ENCODE results near the gene ACVR2B.

ACVR2B gene

GRCh38 chr3:38519000-38519399 lies 65.3 kb downstream of the ACVR2B start:
- Histone ChIP-seq H3K4me3 (ENCODE audit: low read depth, low read length) (no peak overlapping the region), H3K27ac (no peak overlapping the region), H3K79me2 (no peaks in the 10 kb centered on the region), H3K9me3 (ENCODE audit: control insufficient read depth, low read length) (no peaks in the 10 kb centered on the region), H3K4me2 (ENCODE audit: low read length) (no peak overlapping the region), H3K9ac (no peak overlapping the region), H3K4me1 (no peaks in the 10 kb centered on the region), H3K36me3 (ENCODE audit: control insufficient read depth, insufficient read depth, low read length) (no peaks in the 10 kb centered on the region), H3K27me3 (ENCODE audit: control insufficient read depth, insufficient read depth, low read length) (no peaks in the 10 kb centered on the region), H2AFZ (no peak overlapping the region)
- TF ChIP-seq, protein P1, sequence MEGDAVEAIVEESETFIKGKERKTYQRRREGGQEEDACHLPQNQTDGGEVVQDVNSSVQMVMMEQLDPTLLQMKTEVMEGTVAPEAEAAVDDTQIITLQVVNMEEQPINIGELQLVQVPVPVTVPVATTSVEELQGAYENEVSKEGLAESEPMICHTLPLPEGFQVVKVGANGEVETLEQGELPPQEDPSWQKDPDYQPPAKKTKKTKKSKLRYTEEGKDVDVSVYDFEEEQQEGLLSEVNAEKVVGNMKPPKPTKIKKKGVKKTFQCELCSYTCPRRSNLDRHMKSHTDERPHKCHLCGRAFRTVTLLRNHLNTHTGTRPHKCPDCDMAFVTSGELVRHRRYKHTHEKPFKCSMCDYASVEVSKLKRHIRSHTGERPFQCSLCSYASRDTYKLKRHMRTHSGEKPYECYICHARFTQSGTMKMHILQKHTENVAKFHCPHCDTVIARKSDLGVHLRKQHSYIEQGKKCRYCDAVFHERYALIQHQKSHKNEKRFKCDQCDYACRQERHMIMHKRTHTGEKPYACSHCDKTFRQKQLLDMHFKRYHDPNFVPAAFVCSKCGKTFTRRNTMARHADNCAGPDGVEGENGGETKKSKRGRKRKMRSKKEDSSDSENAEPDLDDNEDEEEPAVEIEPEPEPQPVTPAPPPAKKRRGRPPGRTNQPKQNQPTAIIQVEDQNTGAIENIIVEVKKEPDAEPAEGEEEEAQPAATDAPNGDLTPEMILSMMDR (IDR thresholded peaks at IDR 0.05) = no peak

DNA sequence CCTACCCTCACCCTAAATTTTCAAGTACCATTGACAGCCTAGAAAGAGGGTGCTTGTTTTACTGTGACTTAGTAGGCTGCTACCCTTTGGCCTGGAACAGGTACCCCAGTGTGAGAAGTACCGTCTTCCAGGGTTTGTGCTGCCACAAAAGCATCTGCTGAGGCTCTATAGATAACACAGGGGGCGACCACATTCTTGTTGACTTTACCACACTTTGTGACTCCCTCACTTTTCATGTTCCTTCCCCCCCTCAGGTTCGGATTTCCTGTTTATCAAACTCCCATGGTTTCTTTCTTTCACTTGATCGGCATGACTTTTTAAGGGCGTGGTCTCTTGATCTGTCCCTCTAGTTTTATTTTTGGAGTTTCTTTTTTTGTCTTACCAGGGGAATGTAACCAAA lies 66.0 kb downstream of the ACVR2B start:
- Histone ChIP-seq H3K27me3 (ENCODE audit: control insufficient read depth, insufficient read depth, low read length) (no peaks in the 10 kb centered on the region), H3K4me3 (ENCODE audit: low read depth, low read length) (no peak overlapping the region), H3K9ac (no peak overlapping the region), H2AFZ (no peak overlapping the region), H3K4me2 (ENCODE audit: low read length) (no peak overlapping the region), H3K36me3 (ENCODE audit: control insufficient read depth, insufficient read depth, low read length) (no peaks in the 10 kb centered on the region), H3K4me1 (no peaks in the 10 kb centered on the region), H3K9me3 (ENCODE audit: control insufficient read depth, low read length) (no peaks in the 10 kb centered on the region), H3K79me2 (no peaks in the 10 kb centered on the region), H3K27ac (no peak overlapping the region)
- TF ChIP-seq, protein P1 (IDR thresholded peaks at IDR 0.05) = no peak

GRCh38 chr3:38521391-38521987 lies 67.8 kb downstream of the ACVR2B start:
- Histone ChIP-seq H3K4me3 (ENCODE audit: low read depth, low read length) (no peak overlapping the region), H3K27ac (no peak overlapping the region), H3K9me3 (ENCODE audit: control insufficient read depth, low read length) (no peaks in the 10 kb centered on the region), H3K79me2 (no peaks in the 10 kb centered on the region), H3K9ac (no peak overlapping the region), H3K4me1 (no peaks in the 10 kb centered on the region), H2AFZ (no peak overlapping the region), H3K4me2 (ENCODE audit: low read length) (no peak overlapping the region), H3K36me3 (ENCODE audit: control insufficient read depth, insufficient read depth, low read length) (no peaks in the 10 kb centered on the region), H3K27me3 (ENCODE audit: control insufficient read depth, insufficient read depth, low read length) (no peaks in the 10 kb centered on the region)
- TF ChIP-seq, protein P1 (IDR thresholded peaks at IDR 0.05) = peak; percentile 93

GRCh38 chr3:38522002-38522401 lies 68.3 kb downstream of the ACVR2B start:
- Histone ChIP-seq H3K9ac (no peak overlapping the region), H3K4me3 (ENCODE audit: low read depth, low read length) (no peak overlapping the region), H3K4me2 (ENCODE audit: low read length) (no peak overlapping the region), H3K36me3 (ENCODE audit: control insufficient read depth, insufficient read depth, low read length) (no peaks in the 10 kb centered on the region), H3K27me3 (ENCODE audit: control insufficient read depth, insufficient read depth, low read length) (no peaks in the 10 kb centered on the region), H3K9me3 (ENCODE audit: control insufficient read depth, low read length) (no peaks in the 10 kb centered on the region), H3K4me1 (no peaks in the 10 kb centered on the region), H3K79me2 (no peaks in the 10 kb centered on the region), H3K27ac (no peak overlapping the region), H2AFZ (no peak overlapping the region)
- TF ChIP-seq, protein P1 (IDR thresholded peaks at IDR 0.05) = no peak

- Histone ChIP-seq H3K9ac (no peak overlapping the region), H3K36me3 (ENCODE audit: control insufficient read depth, insufficient read depth, low read length) (no peaks in the 10 kb centered on the region), H2AFZ (no peak overlapping the region), H3K27me3 (ENCODE audit: control insufficient read depth, insufficient read depth, low read length) (no peaks in the 10 kb centered on the region), H3K4me1 (no peaks in the 10 kb centered on the region), H3K4me3 (ENCODE audit: low read depth, low read length) (no peak overlapping the region), H3K4me2 (ENCODE audit: low read length) (no peak overlapping the region), H3K27ac (no peak overlapping the region), H3K9me3 (ENCODE audit: control insufficient read depth, low read length) (no peaks in the 10 kb centered on the region), H3K79me2 (no peaks in the 10 kb centered on the region)
- TF ChIP-seq, protein P1 (IDR thresholded peaks at IDR 0.05) = no peak
These were observed 70.5 kb downstream of the ACVR2B start for GRCh38 chr3:38524141-38524739.
